HG03066 (cell line): ENCODE data around the gene C2CD3.
A peak's percentile ranks its signal among the peaks of the same experiment; 100 is the strongest.
"Not testable (repeated sequence)": the region's sequence is repeated elsewhere in the genome, so short reads cannot be mapped to it uniquely, and the experiment has no call there.

Source experiments
- ATAC-seq: cut with Tn5 transposase; IDR thresholded peaks from one replicate; pipeline ENCODE4 v1.9.1; 2021; ENCODE audit warnings: low read depth; ENCODE audit not compliant: unreplicated experiment

Gene C2CD3

DNA sequence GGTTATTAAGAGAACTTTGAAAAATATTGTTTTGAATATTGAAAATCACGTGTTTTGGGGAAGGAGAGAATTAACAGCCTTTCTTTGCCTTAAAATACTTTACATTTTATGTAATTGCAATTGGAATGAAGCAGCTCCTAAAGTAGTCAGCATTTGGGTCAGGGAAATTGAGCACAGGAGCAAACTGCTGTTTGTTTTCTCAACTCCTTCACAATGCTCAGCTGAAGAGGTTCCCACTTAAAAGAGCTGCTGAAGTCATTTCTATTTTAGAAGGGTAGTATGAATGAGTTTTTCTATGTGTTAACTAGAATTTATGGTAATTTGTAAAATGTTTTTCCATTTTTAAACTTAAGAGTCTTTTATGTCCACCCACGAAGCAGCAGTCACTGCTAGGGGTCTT lies 180.1 kb downstream of the C2CD3 start:
- ATAC-seq, result no peak

DNA sequence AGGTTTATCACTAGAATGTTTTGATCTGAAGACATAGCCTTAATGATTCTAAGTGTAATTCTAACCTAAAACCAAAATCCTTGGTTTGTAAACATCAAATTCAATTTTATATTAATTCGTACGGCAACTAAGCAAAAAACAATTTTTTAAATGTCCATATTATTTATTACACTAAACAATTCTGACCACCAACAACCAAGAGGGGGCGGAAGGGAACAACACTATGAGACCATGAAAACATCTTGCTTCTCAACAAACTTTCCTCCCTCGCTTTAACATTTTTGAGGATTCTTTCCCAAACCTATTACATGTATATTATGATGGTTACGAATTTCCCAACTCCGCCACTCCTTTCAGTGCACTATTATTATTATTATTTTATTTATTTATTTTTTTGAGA lies 181.6 kb downstream of the C2CD3 start:
- ATAC-seq, result no peak

DNA sequence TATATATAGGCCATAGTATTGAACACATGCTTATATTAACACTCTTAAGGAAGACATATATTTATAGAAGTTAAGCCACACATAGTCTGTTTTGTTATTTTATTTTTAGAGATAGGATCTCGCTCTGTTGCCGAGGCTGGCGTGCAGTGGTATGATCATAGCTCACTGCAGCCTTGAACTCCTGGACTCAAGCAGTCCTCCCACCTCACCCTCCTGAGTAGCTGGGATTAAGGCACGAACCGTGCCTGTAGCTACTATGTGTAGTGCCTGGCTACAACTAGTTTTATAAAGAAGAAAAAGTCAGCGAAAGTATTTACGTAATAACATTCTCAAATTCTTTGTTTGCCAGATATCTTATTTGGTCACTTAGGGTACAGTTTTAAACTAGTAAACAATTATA lies 182.6 kb downstream of the C2CD3 start:
- ATAC-seq, result no peak

DNA sequence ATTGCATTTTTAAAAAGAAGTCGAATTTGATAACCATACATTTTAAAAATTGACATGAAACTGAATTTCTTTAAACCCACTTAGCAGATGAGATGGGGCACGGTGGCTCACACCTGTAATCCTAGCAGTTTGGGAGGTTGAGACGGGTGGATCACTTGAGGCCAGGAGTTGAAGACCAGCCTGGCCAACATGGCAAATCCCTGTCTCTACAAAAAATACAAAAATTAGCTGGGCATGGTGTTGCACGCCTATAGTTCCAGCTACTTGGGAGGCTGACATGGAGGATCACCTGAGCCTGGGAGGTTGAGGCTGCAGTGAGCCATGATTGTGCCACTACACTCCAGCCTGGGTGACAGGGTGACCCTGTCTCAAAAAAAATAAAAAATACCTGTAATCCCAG lies 185.1 kb downstream of the C2CD3 start:
- ATAC-seq, result not testable (repeated sequence)

DNA sequence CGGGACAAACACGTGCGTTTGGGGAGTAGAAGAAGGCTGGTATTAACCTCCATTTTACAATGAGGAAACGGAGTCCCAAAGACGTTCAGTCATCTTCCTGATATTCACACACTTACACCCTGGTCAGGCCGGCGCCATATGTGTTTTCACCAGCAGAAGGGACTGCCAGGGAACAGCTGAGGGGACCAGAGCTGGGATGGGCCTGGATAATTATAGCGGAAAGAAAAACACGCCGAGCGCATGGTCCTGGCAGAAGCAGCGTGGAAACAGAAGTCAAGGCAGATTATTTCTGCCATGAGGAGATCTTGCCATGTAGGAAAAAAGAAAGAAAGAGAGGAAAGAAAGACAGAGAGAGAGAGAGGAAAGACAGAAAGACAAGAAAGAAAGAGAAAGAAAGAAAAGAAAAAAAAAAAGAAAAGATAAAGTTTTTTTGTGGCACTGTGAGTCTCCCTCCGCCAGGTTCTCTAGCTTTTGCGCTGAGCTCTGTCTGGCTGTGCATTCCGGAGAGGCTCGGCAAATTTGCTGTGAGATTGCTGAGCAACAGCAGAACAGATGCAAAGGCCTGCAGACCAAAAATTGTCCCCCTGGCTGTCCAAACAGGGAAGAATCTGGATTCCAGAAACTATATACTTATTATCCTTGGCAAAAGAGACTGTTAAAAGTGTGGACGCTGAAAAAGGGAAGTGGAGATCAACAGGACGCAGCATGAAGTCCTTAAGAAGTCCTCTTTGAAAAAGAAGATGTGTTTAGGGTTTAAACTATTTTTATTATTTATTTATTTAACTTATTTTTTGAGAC lies 186.9 kb downstream of the C2CD3 start:
- ATAC-seq, result no peak

DNA sequence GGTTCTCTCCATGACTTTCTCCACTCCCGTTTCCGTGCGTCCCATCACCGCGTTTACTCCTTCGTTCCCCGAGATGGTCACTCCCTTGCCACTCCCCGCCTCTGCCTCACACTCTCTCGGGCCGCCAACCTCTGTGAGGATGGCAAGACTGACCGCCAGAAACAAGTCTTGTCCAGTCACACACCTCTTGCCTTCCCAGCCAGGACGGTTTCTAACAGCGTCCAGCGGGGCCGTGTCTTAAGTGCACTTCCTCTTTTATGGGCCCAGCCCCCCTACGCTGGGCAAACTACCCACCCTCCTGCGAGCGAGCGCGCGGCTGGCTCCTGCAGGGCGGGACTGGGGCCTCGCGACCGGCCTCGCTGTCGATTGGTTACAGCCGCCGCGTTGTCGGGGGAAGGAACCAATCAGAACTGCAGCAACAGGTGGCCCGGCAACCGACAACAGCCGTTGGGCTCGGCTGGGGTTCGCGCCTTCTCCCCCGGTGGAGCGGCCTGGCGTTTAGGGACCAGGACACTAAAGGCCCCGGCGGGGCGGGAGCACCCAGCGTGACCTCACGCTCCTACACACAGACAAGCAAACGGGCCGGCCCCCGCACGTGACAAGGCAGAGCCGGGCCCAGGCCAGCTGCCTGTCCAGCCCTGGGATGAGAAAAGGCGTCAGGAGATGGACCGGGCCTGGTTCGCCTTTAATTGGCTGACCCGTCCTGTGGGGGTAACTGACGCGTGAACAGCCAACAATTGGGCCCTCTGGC lies 187.6 kb downstream of the C2CD3 start:
- ATAC-seq, result peak; percentile 68

DNA sequence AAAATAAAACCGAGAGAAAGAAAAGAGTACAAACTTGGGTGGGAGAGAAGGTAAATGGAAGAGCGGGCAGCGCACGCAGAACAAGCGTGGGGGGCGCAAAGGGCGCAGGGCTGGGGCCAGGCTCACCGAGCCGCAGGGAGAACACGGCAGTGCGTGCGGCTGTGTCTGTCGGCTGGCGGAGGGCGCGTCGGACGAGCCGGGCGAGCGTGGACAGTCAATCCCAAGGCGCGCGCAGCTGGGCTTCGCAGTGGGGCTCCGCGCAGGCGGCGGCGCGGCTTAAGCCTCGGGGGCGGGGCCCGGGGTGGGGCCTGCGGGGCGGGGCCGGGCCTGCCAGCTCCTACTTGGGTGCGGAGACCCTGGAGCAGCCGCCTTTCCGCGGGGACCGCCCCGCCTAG lies 188.2 kb downstream of the C2CD3 start, which contains the start of gene UCP2:
UCP2 (minus strand) TSS at position 249 of the 395 bp plus-strand sequence. CDS start 4,465 bp downstream, outside the sequence.
- peak; percentile 51 for ATAC-seq

DNA sequence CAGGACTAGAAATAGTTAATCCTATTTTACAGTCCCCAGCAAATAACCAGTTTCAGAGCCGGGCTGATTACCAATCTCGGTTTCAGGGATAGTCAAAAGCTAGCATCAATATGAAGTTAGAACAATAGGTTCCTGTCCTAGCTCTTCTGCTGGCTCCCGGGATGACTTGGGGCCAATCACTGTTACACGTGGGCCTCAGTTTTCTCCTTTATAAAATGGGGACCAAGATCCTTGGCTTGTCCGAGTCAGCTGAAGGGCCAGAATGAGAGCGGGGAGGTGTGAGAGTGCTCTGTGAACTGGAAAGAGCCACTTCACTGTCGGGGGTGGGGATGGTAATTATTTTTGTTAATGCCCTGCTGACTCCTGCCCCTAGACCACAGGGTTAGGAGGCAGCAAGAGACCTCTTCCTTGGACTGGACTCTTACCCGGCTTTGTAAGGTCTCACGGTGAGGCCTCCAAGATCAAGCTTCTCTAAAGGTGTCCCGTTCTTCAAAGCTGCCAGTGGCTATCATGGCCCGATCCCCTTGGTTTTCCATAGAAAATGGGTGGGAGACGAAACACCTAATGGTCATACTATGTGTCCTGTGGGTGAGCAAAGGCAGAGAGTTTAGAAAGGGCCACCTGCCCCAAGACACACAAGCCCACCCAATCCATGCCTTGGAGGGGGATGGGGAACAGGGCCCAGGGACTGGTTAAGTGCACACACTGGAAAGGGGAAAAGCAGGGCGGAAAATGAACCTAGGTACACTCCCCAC lies 189.6 kb downstream of the C2CD3 start:
- ATAC-seq, result no peak

DNA sequence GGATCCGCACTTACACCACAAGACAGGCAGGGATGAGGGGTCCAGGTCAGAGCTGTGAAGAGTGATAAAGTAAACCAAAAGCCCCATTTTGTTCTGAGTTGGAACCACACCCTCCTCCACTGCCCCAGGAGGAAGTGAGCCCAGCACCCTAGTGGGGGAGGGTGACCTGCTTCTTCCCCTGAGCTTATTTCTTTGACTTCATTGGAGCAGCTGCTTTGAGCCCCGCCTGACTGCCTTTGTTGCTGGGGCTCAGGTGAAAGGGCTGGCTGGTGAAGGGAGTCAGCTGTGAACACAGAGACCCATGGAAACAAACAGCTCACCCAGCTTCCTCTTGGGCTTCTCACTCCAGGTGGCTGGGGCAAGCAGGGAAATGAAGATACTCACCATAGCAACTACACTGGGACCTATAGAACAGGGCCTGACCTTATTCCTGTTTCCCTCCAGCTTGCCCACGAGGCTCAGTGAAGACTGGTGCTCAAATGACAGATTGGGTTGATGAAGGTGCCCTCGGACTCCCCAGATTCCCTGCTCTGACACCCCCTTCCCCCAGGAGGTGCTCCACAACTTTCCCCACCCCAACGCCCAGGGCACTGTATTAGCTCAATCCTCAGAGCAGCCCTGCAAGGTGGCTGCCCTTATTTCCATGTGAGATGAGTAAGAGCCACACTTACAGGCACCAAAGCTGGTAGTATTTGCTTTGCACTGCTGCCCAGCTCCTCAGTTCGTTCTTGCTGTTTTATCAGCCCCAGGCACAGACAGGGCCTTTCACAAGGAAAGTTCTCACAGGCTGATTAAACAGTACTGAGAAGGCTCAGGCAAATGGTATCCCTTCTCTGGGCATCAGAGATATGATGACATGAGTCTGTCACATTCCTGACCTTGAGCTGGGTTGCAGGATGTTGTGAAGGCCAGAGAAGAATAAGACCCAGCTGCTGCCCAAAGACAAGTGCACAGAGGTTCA lies 190.5 kb downstream of the C2CD3 start:
- ATAC-seq, result peak; percentile 38

DNA sequence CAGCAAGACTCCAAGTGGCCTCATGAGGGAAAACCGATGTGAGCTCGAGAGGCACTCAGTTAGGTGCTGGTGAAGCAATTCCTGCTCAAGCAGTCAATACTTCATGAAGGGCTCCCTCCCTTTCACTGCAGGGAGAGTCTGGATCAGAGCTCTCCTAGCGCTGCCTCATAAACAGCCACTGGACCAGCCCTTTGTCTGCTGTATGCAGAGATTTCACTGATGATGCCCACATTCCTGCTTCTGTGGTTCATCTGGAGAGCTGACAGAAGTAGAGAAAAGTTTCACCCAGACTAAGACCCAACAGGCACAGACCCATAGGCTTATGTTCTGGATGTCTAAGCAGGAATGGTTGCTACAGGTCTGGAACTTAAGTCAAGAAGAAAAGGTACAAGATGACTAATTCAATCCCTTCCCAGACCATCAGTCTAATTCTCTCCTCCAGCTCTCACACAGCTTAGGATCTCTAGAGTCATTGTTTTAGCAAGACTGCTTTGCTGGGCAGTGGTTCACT lies 192.2 kb downstream of the C2CD3 start:
- ATAC-seq, result no peak

DNA sequence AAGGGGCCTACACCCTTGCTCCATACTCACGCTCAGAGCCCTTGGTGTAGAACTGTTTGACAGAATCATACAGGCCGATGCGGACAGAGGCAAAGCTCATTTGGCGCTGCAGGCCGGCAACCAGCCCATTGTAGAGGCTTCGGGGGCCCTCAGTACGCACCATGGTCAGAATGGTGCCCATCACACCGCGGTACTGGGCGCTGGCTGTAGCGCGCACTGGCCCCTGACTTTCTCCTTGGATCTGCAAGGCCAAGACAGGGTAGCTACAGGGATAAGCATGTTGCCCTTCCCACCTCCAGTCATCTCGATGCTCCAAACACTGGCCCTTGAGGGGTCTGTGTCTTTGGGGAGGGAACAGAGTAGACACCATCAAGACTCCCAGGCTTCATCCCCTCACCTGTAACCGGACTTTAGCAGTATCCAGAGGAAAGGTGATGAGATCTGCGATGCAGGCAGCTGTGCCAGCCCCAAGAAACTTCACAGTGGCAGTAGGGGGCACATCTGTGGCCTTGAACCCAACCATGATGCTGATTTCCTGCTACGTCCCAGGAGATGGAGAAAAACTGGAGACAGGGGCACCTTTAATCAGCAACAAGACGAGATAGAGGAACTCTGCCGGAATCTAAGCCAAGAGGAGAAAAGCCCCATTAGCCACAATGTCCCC lies 192.8 kb downstream of the C2CD3 start:
- no peak for ATAC-seq

DNA sequence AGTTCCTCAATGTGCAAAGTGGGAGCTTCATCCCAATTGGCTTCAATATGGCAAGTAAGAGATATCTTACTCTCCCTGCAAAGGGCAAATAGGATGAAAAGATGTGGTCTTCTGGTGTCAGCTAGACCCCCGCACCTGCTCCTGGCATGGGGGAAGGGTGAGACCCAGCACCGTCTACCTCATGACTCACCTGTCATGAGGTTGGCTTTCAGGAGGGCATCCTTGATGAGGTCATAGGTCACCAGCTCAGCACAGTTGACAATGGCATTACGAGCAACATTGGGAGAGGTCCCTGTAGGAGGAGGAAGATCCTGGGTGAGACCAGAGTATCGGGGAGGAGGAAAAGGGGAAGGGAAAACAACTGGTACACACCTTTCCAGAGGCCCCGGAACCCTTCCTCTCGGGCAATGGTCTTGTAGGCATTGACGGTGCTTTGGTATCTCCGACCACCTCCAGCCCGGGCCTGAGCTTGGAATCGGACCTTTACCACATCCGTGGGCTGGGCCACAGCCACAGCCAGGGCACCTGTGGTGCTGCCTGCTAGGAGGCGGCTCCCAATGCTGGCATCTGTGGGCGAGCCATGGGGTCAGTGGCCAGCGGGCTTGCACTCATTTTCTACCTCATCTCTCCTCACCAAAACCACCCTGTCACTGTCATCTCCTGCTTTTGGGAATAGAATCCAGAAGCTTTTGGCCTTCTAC lies 194.2 kb downstream of the C2CD3 start:
- ATAC-seq, result no peak

DNA sequence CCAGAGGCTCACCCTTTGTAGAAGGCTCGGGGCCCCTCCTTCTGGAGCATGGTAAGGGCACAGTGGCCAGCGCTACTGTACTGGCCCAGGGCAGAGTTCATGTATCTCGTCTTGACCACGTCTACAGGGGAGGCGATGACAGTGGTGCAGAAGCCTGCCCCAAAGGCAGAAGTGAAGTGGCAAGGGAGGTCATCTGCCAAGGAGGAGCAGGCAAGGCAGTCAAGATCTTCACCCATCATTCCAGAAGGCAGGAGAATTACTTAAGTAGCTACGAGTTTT lies 195.4 kb downstream of the C2CD3 start:
- ATAC-seq, result no peak

DNA sequence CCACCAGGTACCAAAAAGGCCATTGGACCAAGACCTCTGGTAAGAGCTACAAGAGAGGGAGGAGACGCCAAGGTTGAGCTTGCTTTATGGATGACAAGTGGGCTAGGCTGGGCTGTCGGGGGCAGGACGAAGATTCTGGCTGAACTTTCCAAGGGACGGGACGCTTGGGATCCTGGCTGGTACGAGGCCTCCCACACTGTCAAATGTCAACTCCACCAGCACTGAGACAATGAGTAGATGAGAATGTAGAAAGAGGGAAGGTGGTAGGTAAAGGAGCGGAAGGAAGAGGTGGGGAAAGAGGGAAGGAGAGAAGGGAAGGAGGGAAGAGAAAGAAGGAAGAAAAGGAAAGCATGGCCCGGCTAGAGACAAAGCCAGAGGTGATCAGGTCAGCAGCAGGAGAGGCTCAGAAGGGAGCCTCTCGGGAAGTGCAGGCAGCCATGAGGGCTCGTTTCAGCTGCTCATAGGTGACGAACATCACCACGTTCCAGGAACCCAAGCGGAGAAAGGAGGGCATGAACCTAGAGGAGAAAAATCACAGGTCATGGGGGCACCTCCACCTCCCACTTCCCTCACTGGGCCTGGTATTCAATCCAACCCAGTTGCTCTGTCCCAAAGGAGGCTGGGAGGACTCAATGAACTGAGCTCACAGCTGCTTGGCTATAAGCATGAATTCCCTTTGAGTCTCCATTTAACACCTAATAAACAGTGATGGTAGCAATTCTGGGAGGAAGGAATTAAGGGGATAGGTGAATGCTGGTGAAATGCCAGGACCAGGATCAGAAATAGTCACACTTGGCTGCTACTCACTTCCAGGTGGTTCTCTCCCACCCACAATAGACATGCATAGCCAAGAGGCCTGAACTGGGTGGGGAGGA lies 196.0 kb downstream of the C2CD3 start:
- ATAC-seq, result no peak

DNA sequence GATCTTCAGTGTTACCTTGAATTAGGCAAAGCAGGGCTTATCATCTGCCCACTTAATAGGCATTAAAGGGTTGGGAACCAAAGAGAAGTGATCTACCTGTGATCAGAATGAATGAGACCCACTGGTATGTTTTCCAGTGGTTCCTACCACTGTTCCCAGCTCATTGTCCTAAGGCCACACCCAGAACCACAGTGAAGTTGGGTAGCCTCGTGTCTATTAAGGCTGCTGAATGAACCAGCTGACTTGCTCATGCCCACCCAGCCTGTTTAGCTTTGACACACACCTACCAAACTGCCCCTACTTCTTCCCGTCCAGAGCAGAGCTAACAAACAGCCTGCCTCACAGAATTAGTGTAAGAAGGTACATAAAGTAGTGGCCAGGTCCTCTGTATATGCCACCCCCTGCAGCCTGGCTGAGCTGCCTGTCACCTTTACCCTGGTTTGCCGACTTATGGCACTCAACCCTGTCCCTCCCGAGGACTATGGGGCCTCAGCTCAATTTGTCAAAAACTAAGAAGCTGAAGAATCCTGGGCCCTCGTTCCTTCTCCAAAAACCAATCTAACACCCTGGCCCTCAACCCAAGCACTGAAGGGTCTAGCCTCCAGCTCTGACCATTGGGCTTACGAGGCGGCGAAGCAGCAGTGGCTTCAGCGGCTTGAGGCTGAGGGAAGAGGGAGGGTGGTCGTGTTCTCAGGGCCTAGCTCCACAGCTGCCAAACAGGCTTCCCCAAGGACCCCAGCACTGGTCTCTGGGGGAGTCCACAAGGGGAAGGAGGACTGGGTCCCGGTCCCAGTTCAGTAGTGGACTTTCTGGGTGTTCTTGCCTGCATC lies 198.0 kb downstream of the C2CD3 start:
- ATAC-seq, result no peak

DNA sequence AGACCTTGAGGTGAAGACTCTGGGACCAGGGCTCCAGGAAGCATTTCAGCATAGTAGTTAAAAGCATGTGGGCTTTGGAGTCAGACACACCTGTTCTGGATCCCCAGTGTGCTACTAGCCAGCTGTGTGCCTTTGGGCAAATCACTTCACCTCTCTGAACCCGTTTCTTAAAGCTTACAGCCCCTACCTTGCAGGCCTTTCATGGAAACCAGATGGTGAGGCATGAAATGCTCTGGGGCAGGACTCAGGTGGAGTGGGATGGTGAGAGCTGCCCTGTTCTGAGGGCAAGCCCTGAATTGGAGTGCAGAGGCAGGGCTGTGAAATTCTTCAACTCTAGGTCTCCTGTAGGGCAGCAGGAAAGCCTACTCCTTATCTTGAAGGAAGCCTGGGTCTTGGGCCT lies 198.6 kb downstream of the C2CD3 start:
- ATAC-seq, result no peak

DNA sequence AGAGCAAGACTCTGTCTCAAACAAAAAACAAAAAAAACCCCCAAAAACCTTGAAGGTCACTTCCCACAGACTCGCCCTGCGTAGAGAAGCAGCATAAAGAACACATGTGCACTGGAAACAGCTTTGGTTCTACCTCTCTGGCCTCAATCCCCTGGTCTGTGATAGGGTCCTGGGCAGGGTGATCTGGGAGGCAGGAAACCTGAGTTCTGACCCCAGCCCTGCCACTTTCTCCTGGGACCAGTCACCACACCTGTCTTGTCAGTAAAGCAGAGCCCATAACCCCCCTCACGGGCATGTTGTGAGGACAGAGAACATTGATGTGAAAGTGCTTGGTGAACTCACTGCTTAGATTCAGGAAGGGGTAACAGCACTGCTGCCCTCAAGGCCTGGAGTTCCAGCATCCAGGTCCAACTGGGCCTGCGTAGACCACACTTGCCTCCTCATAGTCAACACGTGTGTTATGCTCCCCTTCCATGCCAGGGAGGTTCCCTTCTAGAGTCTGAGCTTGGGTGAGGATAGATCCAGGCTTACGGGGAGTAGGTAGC lies 199.6 kb downstream of the C2CD3 start:
- ATAC-seq, result no peak
